H1 (cell line): ENCODE measurements around the gene CELF5. TPM values are rescaled to one million over a fixed set of nuclear protein-coding genes. Genes with fewer than 3 reads are reported as not detected.
"Not testable (repeated sequence)": the region's sequence is repeated elsewhere in the genome, so short reads cannot be mapped to it uniquely, and the experiment has no call there.

ENCODE experiments used
- CTCF ChIA-PET: fragments of 300-600 bp; sonication (Branson Sonifier 250); formaldehyde crosslinking; loops from one replicate; lab custom pipeline; 2021; ENCODE audit not compliant: partially characterized antibody; lab: Charles Lee
- POLR2A ChIA-PET: fragments of 300-600 bp; sonication (Branson Sonifier 250); formaldehyde crosslinking; loops from one replicate; lab custom pipeline; 2021; ENCODE audit warnings: inconsistent platforms; ENCODE audit not compliant: partially characterized antibody; lab: Charles Lee
- DNase-seq, 2 experiments: peaks; one replicate each; pipeline versions ENCODE4 v3.0.0 to v3.0.0-alpha.2; 2010 to 2022; ENCODE audit warnings: low spot score in 2 of 2, low read depth in 1 of 2, mixed read lengths in 1 of 2
- FAIRE-seq: peaks from 2 replicates; lab custom pipeline; 2011; peaks lifted over from hg19 to GRCh38; lab: Jason Lieb, UNC
- H2AFZ ChIP-seq: 2 replicates; pipeline ENCODE4 v1.8.1; 2012; ENCODE audit warnings: low read length, inconsistent platforms
- H2AK5ac ChIP-seq: 2 replicates; pipeline ENCODE4 v1.6.1; 2013; ENCODE audit warnings: low read depth, low read length
- H2BK120ac ChIP-seq: replicated peaks from 2 replicates; pipeline ENCODE3; 2013; ENCODE audit warnings: low read depth, low read length, inconsistent platforms
- H2BK12ac ChIP-seq: 2 replicates; pipeline ENCODE4 v1.6.1; 2013; ENCODE audit warnings: low read depth, low read length
- H2BK15ac ChIP-seq: 2 replicates; pipeline ENCODE4 v1.6.1; 2013; ENCODE audit warnings: low read length
- H2BK20ac ChIP-seq: 2 replicates; pipeline ENCODE4 v1.6.1; 2013; ENCODE audit warnings: low read length
- H2BK5ac ChIP-seq: 2 replicates; pipeline ENCODE4 v1.6.1; 2013; ENCODE audit warnings: low read depth, low read length
- H3K14ac ChIP-seq: 2 replicates; pipeline ENCODE4 v1.6.1; 2013; ENCODE audit warnings: inconsistent platforms; ENCODE audit not compliant: insufficient read length
- H3K18ac ChIP-seq: 2 replicates; pipeline ENCODE4 v1.6.1; 2013; ENCODE audit warnings: low read length; ENCODE audit errors: extremely low read depth
- H3K23ac ChIP-seq: 2 replicates; pipeline ENCODE4 v1.6.1; 2013; ENCODE audit warnings: inconsistent platforms; ENCODE audit not compliant: insufficient read length
- H3K23me2 ChIP-seq: 2 replicates; pipeline ENCODE4 v1.6.1; 2013; ENCODE audit warnings: low read depth, low read length
- H3K27ac ChIP-seq: 2 replicates; pipeline ENCODE4 v1.6.1; 2011; ENCODE audit warnings: low read depth, low read length, inconsistent platforms
- H3K27me3 ChIP-seq, 4 experiments: replicated peaks in 1 of 4; 1 replicate in 1 of 4; 2 replicates in 3 of 4; pipeline versions ENCODE4 v1.6.1 to v1.8.1; 2011 to 2013; ENCODE audit warnings: low read length in 3 of 4, mild to moderate bottlenecking in 3 of 4, inconsistent platforms in 2 of 4, mixed read lengths in 2 of 4, moderate library complexity in 1 of 4; ENCODE audit not compliant: control insufficient read depth in 3 of 4, insufficient read depth in 3 of 4; ENCODE audit errors: extremely low read depth in 1 of 4
- H3K36me3 ChIP-seq, 4 experiments: 2 replicates each; pipeline versions ENCODE4 v1.6.1 to v1.8.1; 2011 to 2013; ENCODE audit warnings: mild to moderate bottlenecking in 4 of 4, low read length in 3 of 4, moderate library complexity in 2 of 4, control low read depth in 1 of 4, inconsistent platforms in 1 of 4; ENCODE audit not compliant: insufficient read depth in 4 of 4, control insufficient read depth in 2 of 4
- H3K4ac ChIP-seq: replicated peaks from 2 replicates; pipeline ENCODE3; 2013; ENCODE audit warnings: low read length, low read depth, mixed read lengths, inconsistent platforms; ENCODE audit not compliant: insufficient read length
- H3K4me1 ChIP-seq, 4 experiments: replicated peaks in 1 of 4; 1 replicate in 1 of 4; 2 replicates in 3 of 4; pipeline versions ENCODE4 v1.6.1 to v1.8.1; 2011 to 2013; ENCODE audit warnings: low read length in 3 of 4, inconsistent platforms in 2 of 4, mixed read lengths in 1 of 4; ENCODE audit not compliant: insufficient read depth in 4 of 4, control insufficient read depth in 3 of 4
- H3K4me2 ChIP-seq, 2 experiments: 2 replicates each; pipeline versions ENCODE4 v1.6.1 to v1.8.1; 2011 to 2013; ENCODE audit warnings: low read depth in 2 of 2, low read length in 2 of 2, control low read depth in 1 of 2, inconsistent platforms in 1 of 2, mild to moderate bottlenecking in 1 of 2; ENCODE audit not compliant: insufficient read depth in 1 of 2
- H3K4me3 ChIP-seq, 4 experiments: fragments of 200-600, 300-600 bp in 1 of 4; sonication (generic), shearing (Covaris generic), sonication (Bioruptor Twin) in 1 of 4; 2 replicates each; pipeline versions ENCODE4 v1.5.1 to v1.8.1; 2011 to 2016; ENCODE audit warnings: low read length in 4 of 4, low read depth in 3 of 4, control low read depth in 2 of 4, inconsistent platforms in 2 of 4, mild to moderate bottlenecking in 2 of 4, mixed read lengths in 1 of 4, moderate library complexity in 1 of 4; ENCODE audit not compliant: insufficient read depth in 2 of 4; ENCODE audit errors: extremely low read depth in 1 of 4
- H3K56ac ChIP-seq: replicated peaks from 2 replicates; pipeline ENCODE3; 2013; ENCODE audit warnings: low read depth, mild to moderate bottlenecking, mixed read lengths, low read length, inconsistent platforms; ENCODE audit not compliant: insufficient read length
- H3K79me1 ChIP-seq: 2 replicates; pipeline ENCODE4 v1.6.1; 2013; ENCODE audit warnings: low read depth, low read length, control low read depth
- H3K79me2 ChIP-seq, 2 experiments: 2 replicates each; pipeline versions ENCODE4 v1.6.1 to v1.8.1; 2012 to 2013; ENCODE audit warnings: low read length in 2 of 2, mild to moderate bottlenecking in 2 of 2, inconsistent platforms in 1 of 2; ENCODE audit not compliant: insufficient read depth in 2 of 2, control insufficient read depth in 1 of 2
- H3K9ac ChIP-seq, 4 experiments: replicated peaks in 1 of 4; 1 replicate in 1 of 4; 2 replicates in 3 of 4; pipeline versions ENCODE4 v1.6.1 to v1.8.1; 2011 to 2013; ENCODE audit warnings: low read depth in 3 of 4, low read length in 3 of 4, control low read depth in 2 of 4, mild to moderate bottlenecking in 2 of 4, moderate library complexity in 2 of 4, inconsistent platforms in 1 of 4; ENCODE audit errors: extremely low read depth in 1 of 4
- H3K9me3 ChIP-seq, 2 experiments: 2 replicates each; pipeline versions ENCODE4 v1.6.1 to v1.8.1; 2012 to 2013; ENCODE audit warnings: mild to moderate bottlenecking in 2 of 2, moderate library complexity in 2 of 2, control low read depth in 1 of 2, inconsistent platforms in 1 of 2, low read depth in 1 of 2, low read length in 1 of 2, mixed read lengths in 1 of 2; ENCODE audit not compliant: insufficient read depth in 2 of 2
- H4K20me1 ChIP-seq, 2 experiments: replicated peaks in 1 of 2; 2 replicates each; pipeline versions ENCODE3 to v1.8.1; 2011 to 2013; ENCODE audit warnings: inconsistent platforms in 2 of 2, low read length in 2 of 2, mild to moderate bottlenecking in 1 of 2; ENCODE audit not compliant: insufficient read depth in 2 of 2, control insufficient read depth in 1 of 2
- H4K5ac ChIP-seq: 2 replicates; pipeline ENCODE4 v1.6.1; 2013; ENCODE audit warnings: low read length, low read depth, mixed read lengths, inconsistent platforms; ENCODE audit not compliant: insufficient read length
- H4K8ac ChIP-seq: 2 replicates; pipeline ENCODE4 v1.8.0; 2013; ENCODE audit warnings: mild to moderate bottlenecking, moderate library complexity, low read length, inconsistent platforms; ENCODE audit not compliant: insufficient read depth; ENCODE audit errors: extremely low read depth
- H4K91ac ChIP-seq: replicated peaks from 2 replicates; pipeline ENCODE3; 2013; ENCODE audit warnings: low read length, mixed read lengths, inconsistent platforms; ENCODE audit not compliant: insufficient read length
- WGBS, 2 experiments: shearing (Covaris generic) in 1 of 2; methylation state at CpG; one replicate each; pipeline versions ENCODE4 v1.1.6 to v1.1.7; 2013 to 2015; ENCODE audit warnings: low lambda C conversion rate in 2 of 2, mixed read lengths in 2 of 2, inconsistent platforms in 1 of 2, low coverage in 1 of 2, missing lambda C conversion rate in 1 of 2; ENCODE audit not compliant: insufficient replicate concordance in 2 of 2, insufficient coverage in 1 of 2, insufficient read length in 1 of 2; ENCODE audit errors: extremely low coverage in 1 of 2, missing lambda C conversion rate in 1 of 2; 5-methylcytosine and 5-hydroxymethylcytosine counted together
- polyA plus RNA-seq, 7 experiments: library from polyadenylated mRNA; depleted of rRNA in 3 of 7; stranded (reverse) in 5 of 7; unstranded in 2 of 7; fragments of >200 nt in 5 of 7; fragments of 200-250 nt in 2 of 7; gene quantifications; 1 replicate in 5 of 7; 2 replicates in 1 of 7; 4 replicates in 1 of 7; pipeline versions ENCODE4 v1.2.1 to v1.2.3, GENCODE V29; 2011 to 2013; ENCODE audit warnings: missing spikeins in 2 of 7, mixed read lengths in 2 of 7
- total RNA-seq: library from RNA; stranded (reverse); fragmentation: NEBNext Ultra II Directional; extraction: Animal tissue kit (Norgen Biotek cat#: 25700); gene quantifications from 2 replicates; pipeline ENCODE4 v1.2.1, GENCODE V29; 2021

The CELF5 gene
- total and polyA plus RNA-seq, 2 of the 8 experiments (the other 6 are each of a cell fraction or from before 2014, with no cell fraction given): 9.8 to 15.0 TPM

- POLR2A ChIA-PET, H2BK12ac ChIP-seq, H3K9me3 ChIP-seq, H2BK15ac ChIP-seq, H4K8ac ChIP-seq, H4K20me1 ChIP-seq, H3K4me2 ChIP-seq, H3K27ac ChIP-seq, H3K79me1 ChIP-seq, H2BK120ac ChIP-seq, H4K91ac ChIP-seq, H3K9ac ChIP-seq, H3K36me3 ChIP-seq, H3K23ac ChIP-seq, CTCF ChIA-PET, FAIRE-seq, H3K4me3 ChIP-seq, H2AK5ac ChIP-seq, DNase-seq, H3K56ac ChIP-seq, H3K14ac ChIP-seq, H4K5ac ChIP-seq, H3K79me2 ChIP-seq, H3K23me2 ChIP-seq, H3K27me3 ChIP-seq, H3K4ac ChIP-seq, H2BK5ac ChIP-seq, H3K4me1 ChIP-seq, H2AFZ ChIP-seq, H3K18ac ChIP-seq, H2BK20ac ChIP-seq: not testable (repeated sequence)
- WGBS, 2 experiments: no CpG with 5 or more reads among the region's 1 CpG
These were observed 107.8 kb downstream of the CELF5 start for GRCh38 chr19:3332232-3332631.
